ENCODE measurements around the gene SRPK1.

SRPK1 gene

DNA sequence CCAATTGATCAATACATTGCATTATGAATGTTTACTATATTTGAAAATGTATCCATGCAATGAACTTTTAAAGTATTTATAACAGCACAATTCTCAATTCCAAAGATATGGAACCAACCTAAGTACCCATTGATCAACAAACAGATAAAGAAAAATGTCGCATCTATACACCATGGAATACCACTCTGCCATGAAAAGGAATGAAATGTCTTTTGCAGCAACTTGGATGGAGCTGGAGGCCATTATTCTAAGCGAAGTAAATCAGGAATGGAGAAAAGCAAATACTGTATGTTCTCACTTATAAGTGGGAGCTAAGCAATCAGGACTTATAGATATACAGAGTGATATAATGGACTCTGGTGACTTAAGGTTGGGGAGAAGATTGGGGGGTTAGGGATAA lies 22.9 kb downstream of the SRPK1 start:
- no peak for DNase-seq (ENCODE audit: low read depth in 2 of 2)

DNA sequence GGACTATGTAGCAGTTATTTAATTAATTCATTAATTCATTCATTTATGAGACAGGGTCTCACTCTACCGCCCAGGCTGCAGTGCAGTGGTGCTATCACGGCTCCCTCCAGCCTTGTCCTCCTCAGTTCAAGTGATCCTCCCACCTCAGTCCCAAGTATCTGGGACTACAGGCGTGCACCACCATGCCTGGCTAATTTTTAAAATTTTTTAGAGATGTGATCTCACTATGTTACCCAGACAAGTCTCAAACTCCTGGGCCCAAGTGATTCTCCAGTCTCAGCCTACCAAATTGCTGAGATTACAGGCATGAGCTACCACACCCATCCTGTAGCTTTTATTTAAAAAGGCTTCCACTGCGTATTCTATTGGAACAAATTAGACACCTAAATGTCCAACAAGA lies 23.4 kb downstream of the SRPK1 start:
- no peak for DNase-seq (ENCODE audit: low read depth in 2 of 2)

DNA sequence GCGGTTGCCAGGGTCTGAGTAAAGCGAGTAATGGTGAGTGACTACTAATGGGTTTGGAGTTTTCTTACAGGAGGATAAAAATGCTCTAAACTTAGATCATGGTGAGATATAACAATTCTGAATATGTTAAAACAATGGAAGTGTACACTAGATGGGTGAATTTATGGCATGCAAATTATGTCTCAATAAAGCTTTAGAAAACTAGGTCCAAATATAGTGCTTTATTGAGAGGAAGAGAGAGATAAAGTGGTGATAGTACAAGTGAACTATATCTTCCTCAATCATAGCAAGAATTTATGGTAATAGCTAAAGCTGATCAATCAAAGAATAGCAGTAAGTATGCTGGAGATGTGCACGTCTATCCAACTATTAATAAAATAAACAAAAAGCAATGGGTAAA lies 23.9 kb downstream of the SRPK1 start:
- no peak for DNase-seq (ENCODE audit: low read depth in 2 of 2)

DNA sequence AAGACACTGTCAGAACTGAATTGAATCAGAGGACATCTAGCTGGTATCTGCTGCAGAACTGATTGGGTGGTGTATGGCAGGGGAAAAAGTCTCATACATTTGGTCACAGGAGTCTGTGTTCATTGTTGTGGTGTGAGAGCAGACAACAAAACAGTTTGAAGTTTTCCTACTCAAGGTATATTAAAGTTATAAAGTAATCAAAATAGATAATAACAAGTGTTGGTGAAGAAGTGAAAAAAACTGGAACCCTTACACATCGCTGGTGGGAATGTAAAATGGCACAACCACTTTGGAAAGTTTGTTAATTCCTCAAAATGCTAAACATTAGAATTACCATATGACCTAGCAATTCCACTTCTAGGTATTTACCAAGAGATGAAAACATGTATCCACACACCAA lies 24.7 kb downstream of the SRPK1 start:
- DNase-seq (ENCODE audit: low read depth in 2 of 2), result no peak

DNA sequence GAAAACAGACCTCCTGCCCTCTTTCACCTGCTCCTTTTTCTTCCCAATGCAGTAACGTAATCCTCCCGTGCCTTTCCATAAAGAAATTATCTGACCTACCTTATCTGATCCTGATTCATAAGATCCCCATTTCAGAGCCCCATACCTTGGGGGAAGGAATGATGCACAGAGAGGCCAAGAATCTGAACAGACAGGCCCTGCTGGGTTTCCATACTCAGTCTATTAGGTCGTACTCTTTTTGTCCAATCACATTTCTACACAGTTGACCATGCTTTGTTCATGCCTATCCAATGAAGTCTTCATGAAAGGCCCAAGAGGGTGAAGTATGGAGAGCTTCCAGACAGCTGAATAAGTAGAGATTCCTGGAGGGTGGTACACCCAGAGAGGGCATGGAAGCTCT lies 25.3 kb downstream of the SRPK1 start:
- no peak for DNase-seq (ENCODE audit: low read depth in 2 of 2)

- no peak for DNase-seq (ENCODE audit: low read depth in 2 of 2)
Measured at GRCh38 chr6:35894776-35895175, 26.1 kb downstream of the SRPK1 start.

GRCh38 chr6:35893246-35893645 lies 27.7 kb downstream of the SRPK1 start:
- no peak for DNase-seq (ENCODE audit: low read depth in 2 of 2)

DNA sequence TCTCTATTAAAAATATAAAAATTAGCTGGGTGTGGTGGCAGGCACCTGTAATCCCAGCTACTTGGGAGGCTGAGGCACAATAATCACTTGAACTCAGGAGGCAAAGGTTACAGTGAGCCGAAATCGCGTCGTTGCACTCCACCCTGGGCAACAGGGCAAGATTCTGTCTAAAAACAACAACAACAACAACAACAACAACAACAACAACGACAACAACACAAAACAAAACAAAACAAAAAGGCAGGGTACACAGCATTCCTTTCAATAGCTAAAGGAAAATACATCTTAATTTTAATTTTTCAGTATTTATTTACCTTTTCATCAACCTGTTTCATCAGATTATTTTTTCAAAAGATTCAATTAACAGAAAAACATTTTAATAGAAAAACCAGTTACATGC lies 28.4 kb downstream of the SRPK1 start:
- DNase-seq (ENCODE audit: low read depth in 2 of 2), result no peak

DNA sequence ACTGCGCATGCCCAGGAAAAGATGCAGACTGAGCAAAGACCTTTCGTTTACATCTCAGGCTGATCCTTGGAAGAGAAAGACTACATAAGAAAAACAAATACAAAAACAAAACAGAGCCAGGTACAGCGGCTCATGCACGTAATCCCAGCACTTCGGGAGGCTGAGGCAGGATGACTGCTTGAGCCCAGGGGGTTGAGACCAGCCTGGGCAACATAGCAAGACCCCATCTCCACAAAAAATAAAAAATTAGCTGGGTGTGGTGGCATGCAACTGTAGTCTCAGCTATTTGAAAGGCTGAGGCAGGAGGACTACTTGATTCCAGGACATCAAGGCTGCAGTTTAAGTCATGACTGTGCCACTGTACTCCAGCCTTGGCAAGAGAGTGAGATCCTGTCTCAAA lies 41.7 kb downstream of the SRPK1 start:
- DNase-seq (ENCODE audit: low read depth in 2 of 2), result no peak

GRCh38 chr6:35876902-35877301 lies 44.0 kb downstream of the SRPK1 start:
- no peak for DNase-seq (ENCODE audit: low read depth in 2 of 2)

DNA sequence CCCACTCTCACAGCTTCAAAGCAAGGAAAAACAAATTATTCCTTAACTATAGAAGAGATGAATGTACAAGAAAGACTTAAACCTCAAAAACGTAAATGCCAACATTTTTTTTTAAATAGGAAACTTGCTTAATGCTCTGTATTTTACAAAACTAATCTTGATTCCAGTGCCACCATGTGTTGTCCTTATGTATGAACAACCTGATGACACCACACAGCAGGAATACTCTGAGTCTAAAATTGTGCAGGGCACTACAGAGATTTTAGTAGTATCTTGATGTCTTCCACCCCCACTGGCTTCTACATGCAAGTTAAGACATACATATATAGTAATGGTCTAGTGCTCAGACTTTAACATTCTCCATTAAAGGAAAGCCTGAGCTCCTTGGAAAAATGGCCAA lies 46.2 kb downstream of the SRPK1 start:
- no peak for DNase-seq (ENCODE audit: low read depth in 2 of 2)

DNA sequence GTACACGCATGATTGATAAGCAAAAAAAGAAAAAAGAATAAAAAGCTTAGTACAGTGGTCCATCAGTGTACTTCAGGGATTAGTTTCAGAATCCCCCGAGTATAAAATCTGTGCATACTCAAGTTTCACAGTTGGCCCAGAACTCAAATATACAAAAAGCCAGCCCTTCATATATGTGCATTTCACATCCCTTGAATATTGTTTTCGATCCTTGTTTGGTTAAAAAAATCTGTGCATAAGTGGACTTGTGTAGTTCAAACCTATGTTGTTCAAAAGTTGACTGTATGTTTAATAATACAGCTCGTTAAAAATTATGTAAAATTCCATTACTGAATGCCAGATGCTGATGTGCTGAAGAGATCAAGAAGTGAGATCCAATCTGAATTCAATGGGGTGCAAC lies 61.5 kb downstream of the SRPK1 start:
- DNase-seq (ENCODE audit: low read depth in 2 of 2), result no peak

DNA sequence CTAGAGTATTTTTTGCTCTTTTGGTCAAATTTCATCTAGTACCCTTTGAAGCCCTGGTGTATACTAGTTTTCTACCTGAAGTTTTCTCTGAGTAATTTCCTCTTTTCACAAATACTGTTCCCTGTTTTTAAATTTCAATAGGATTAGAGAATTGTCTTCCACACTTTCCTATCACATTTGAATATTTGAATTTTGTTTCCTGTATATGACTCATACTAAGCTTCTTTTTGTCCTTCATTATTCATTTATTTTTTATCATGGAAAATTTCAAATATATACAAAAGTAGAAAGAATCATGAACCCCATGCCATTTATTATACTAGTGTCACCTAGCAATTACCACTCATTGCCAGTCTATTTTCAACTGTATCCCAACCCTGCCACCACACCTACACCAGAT lies 63.0 kb downstream of the SRPK1 start:
- DNase-seq (ENCODE audit: low read depth in 2 of 2), result no peak

GRCh38 chr6:35856250-35856649 lies 64.6 kb downstream of the SRPK1 start:
- no peak for DNase-seq (ENCODE audit: low read depth in 2 of 2)

DNA sequence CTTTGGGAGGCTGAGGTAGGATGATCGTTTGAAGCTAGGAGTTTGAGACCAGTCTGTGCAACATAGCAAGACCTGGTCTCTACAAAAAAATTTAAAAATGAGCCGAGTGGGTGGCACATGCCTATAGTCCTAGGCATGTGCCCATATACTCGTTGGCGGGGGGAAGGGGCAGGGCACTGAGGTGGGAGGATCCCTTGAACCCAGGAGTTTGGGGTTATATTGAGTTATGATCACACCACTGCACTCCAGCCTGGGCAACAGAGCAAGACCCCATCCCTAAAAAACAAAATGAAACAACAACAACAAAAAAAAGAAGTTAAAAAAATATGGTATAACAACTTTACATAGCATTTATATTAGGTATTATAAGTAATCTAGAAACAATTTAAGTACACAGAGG lies 67.9 kb downstream of the SRPK1 start:
- DNase-seq (ENCODE audit: low read depth in 2 of 2), result no peak

GRCh38 chr6:35850208-35850607 lies 70.7 kb downstream of the SRPK1 start:
- no peak for DNase-seq (ENCODE audit: low read depth in 2 of 2)

DNA sequence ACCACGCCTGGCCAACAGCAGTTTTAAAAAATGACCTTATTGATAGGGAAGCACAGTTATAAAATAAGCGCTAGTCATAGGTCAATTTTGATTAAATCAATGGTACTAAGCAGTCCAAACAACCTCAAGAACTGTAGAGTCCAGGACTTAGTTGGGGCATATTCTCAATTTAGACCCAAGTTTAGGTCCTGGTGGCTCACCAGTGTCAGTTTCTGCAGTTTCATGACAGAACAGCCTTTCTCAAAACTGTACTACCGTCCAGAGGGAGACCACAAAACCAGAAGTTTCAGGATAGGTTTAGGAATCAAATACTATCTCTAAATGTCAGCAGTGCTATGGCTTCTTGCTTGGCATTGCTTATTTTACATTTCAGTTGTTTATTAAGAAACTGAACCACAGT lies 76.6 kb downstream of the SRPK1 start:
- no peak for DNase-seq (ENCODE audit: low read depth in 2 of 2)

DNA sequence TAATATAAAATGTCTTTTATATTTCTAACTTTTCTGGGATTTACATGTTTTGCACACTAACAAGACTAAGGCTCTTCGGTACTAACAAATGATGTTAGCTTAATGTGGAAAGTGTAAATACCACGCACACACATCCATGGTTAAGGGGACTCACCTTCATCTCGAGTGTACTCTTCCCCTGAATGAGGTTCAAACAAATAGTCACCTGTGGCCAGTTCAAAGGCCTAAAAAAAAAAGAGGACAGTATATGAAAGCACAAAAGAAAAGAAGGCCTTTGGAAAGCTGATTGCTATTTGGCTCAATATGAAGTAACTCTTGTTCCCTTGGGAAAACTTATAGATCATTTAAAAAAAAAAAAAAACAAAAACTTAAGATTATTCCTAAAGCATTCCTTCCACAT lies 78.5 kb downstream of the SRPK1 start:
- DNase-seq (ENCODE audit: low read depth in 2 of 2), result no peak

DNA sequence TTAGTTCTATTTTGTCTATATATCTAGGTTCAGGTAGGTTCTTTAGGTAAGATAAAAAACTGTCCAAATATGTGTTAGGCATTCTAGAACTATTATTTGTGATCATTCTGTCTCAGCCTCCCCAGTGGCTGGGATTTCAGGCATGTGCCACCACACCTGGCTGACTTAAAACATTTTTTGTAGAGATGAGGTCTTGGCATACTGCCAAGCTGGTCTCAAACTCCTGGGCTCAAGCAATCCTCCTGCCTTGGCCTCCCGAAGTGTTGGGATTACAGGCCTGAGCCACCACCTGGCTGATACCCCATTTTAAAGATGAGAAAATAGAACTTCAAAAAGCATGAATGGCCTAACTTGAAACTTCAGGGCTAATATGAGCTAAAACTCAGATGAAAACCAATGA lies 81.9 kb downstream of the SRPK1 start:
- no peak for DNase-seq (ENCODE audit: low read depth in 2 of 2)

DNA sequence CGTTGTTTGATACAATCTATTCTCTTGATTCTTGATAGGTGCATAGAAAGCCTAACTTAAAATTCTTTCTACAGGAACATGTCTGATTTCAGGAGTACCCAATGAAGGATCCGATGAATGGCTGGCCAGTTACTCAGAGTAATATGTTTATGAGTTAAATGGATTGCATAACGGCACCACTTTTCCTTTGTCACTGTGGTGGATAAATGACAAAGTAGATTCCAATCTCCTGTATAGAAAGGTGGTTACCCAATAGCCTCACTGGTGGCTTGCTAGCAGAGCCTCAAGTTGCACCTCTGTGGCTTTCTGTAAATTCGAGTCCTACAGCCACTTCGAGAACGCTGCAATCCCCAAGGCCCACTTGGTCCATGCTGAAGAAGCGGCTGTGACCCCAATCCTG lies 87.4 kb downstream of the SRPK1 start:
- no peak for DNase-seq (ENCODE audit: low read depth in 2 of 2)

DNA sequence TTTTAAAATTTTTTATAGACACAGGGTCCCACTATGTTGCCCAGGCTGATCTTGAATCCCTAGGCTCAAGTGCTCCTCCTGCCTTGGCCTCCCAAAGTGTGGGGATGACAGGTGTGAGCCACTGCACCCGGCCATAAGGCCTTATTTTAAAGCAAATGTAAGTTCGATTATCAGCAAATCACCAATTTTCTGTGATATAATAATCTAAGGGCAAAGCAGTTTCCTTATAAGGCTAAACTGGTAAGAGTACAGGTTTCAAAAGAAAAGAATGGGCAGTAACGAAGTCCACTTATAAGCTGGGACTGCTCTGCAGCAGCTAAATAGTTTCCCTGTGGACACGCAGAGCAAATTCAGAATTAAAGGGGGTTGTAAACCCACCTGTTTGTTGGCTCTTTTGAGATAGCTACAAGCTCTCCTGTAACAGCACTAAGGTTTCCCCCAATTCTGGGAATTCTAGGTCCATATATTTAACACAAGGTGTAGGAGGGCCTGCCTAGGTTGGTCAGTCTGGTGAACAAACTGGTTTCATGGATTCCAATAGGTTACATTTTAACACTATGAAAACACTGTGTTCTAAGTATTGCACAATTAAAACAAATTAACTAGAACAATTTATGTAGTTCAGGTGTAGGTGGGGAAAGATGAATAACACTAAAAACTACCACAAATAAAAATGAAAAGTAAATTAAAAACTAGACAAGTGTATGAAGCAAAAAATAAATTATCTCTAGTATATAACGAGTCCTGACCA lies 89.5 kb downstream of the SRPK1 start:
- DNase-seq (ENCODE audit: low read depth in 2 of 2), result no peak

GRCh38 chr6:35829306-35829705 lies 91.6 kb downstream of the SRPK1 start:
- DNase-seq (ENCODE audit: low read depth in 2 of 2), result no peak

- no peak for DNase-seq (ENCODE audit: low read depth in 2 of 2)
Measured at GRCh38 chr6:35824552-35825192, 96.2 kb downstream of the SRPK1 start.

GRCh38 chr6:35823601-35824000 lies 97.3 kb downstream of the SRPK1 start:
- DNase-seq (ENCODE audit: low read depth in 2 of 2), result no peak

Data from stimulated activated CD4-positive, alpha-beta T cell treated with anti-CD3 and anti-CD28 coated beads, Interleukin-1b, Interleukin-23, amount 100 ng/mL, for 1 hour (primary cell).